HG03457 (cell line): ENCODE measurements around the gene RBL2.
"Not testable (repeated sequence)": the region's sequence is repeated elsewhere in the genome, so short reads cannot be mapped to it uniquely, and the experiment has no call there.

ENCODE experiments used
- ATAC-seq: cut with Tn5 transposase; IDR thresholded peaks from one replicate; pipeline ENCODE4 v1.9.1; 2021; ENCODE audit warnings: moderate number of reproducible peaks; ENCODE audit not compliant: unreplicated experiment

The RBL2 gene

DNA sequence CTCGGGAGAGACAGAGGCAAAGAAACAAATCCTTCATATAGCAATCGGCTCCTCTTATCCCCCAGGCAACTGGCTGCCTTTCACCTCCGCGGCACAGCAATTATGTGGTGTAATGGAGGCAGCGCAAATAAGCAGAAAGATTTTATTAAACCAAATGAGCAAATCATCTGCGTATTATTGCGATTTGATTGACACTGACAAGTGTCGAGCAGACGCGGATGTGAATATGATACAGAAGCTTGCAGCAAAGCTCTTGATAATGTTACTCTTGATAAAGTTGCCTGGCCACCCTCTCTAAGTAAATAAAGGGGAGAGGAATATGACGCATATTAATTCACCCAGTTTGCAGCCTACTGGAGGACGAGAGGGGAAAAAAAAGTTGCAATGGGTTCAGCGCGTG, 95.2 kb downstream of the RBL2 start:
- no peak for ATAC-seq

DNA sequence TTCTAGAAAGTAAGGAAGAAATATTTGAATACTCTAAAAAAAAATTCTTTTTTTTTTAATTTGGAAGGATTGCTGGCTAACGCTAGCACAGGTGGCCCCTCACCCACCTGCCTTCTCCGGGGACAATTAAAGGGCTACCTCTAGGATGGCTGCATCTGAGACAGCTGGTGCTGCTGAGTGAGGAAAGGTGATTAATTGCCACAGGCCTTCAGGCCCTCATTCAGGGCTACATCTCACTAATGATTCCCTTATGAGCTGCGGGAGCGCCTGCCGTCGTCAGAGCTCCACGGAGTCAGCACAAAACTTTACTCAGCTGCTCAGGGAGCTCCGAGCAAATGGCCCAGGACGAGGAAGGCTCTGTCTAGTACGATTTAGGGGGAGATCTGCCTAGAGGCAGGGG, 95.8 kb downstream of the RBL2 start:
- no peak for ATAC-seq

DNA sequence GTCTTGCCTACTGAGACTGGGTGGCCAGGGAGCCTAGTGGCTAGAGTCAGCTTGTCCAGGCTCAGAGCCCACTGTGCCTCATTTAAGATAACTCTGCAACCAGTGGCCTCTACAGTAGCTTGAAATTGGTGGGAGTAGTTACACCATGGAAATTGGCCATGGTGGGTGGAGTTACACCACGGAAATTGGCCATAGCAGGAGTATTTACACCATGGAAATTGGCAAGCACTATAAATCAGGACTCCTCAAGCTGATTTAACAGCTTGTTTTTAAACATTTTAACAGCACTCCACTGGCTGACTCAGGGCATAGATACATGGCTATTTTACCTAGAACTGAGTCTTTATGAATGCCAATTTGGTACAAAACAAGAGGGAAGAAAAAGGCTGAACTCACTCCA, 96.5 kb downstream of the RBL2 start:
- no peak for ATAC-seq

DNA sequence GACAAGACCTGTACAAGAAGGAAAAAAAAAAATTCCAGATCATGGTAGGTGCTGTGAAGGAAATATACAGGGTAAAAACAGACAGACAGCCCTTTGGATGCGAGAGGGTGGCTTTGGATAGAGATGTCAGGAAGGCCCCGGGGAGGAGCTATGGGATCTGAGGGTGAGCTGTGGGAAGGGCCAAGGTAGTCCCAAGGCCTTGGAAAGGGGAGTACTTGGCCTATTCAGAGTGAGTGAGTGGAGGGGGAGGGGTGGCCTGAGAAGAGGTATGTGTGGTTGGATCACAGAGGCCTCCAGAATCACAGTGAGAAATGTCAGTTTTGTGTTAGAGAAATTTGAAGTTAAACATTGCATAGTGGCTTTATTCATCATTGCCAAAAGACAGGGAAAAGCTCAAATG, 99.9 kb downstream of the RBL2 start:
- ATAC-seq, result no peak

DNA sequence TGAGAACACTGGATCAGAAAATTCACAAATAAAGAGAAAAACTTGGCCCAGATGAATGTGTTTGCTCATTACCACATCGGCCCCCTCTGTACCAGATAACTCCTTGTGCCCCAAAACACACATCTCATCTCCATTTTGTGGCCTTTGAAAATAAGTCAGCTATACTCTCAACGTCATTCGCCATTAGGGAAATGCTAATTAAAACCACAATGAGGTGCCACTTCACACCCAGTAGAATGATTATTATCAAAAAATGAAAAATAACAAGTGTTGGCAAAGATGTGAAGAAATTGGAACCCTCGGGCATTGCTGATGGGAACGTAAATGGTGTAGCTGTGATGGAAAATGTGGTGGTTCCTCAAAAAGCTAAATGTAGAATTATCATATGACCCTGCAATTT, 103.4 kb downstream of the RBL2 start:
- ATAC-seq, result no peak

DNA sequence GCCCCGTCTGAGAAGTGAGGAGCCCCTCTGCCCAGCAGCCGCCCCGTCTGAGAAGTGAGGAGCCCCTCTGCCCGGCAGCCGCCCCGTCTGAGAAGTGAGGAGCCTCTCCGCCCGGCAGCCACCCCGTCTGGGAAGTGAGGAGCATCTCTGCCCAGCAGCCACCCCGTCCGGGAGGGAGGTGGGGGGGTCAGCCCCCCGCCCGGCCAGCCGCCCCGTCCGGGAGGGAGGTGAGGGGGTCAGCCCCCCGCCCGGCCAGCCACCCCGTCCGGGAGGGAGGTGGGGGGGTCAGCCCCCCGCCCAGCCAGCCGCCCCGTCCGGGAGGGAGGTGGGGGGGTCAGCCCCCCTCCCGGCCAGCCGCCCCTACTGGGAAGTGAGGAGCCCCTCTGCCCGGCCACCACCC, 105.1 kb downstream of the RBL2 start:
- not testable (repeated sequence) for ATAC-seq

DNA sequence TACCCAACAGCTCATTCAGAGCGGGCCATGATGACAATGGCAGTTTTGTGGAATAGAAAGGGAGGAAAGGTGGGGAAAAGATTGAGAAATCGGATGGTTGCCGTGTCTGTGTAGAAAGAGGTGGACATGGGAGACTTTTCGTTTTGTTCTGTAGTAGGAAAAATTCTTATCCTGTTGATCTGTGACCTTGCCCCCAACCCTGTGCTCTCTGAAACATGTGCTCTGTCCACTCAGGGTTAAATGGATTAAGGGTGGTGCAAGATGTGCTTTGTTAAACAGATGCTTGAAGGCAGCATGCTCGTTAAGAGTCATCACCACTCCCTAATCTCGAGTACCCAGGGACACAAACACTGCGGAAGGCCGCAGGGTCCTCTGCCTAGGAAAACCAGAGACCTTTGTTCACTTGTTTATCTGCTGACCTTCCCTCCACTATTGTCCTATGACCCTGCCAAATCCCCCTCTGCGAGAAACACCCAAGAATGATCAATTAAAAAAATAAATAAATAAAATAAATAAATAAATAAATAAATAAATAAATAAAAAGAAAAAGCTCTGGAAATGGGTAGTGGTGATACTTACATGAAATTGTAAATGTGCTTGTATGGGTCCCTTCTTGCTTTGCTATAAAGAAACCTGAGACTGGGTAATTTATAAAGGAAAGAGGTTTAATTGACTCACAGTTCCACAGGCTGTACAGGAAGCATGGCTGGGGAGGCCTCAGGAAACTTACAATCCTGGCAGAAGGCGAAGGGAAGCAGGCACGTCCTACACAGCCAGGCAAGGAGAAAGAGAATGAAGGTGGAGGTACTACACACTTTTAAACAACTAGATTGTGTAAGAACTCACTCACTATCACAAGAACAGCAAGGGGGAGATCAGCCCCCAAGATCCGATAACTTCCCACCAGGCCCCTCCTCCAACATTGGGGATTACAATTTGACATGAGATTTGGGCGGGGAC, 105.8 kb downstream of the RBL2 start:
- ATAC-seq, result not testable (repeated sequence)
